Measurements from ENCODE around the gene HKDC1. TPM values are rescaled to one million over a fixed set of nuclear protein-coding genes. Genes with fewer than 3 reads are reported as not detected.
A peak's percentile ranks its signal among the peaks of the same experiment; 100 is the strongest.

The HKDC1 gene
- total RNA-seq, 8 experiments from 2014 or later = 0.04 to 4.6 (median 0.78) TPM; not detected in 2

DNA sequence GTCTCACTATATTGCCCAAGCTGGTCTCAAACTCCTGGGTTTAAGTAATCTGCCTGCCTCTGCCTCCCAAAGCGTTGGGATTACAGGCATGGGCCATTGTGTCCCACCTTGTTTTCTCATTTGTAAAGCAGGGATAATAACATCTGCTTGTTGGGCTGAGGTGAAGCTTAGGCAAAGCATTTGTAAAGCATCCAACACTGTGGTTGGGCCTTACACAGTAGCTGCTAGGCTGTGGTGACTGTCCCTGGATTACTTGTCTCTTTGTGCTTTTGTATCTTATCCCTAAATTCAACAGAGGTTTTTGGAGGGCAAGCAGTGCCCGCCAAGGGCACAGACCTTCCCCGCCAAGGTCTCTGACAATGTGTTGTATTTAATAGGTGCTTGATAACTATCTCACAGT lies 14.3 kb downstream of the HKDC1 start:
- in situ Hi-C loops (cut with MboI; ENCODE audit: low pct_unique_long_range_greater_than_20kb in 2 of 9, low sequenced_read_pairs in 9 of 9, unreplicated experiment in 9 of 9) = loop anchor here in 7 of 9 experiments (10.0 to 25.0 kb wide), 4 partner anchors 150 to 170 kb away; no protein-coding TSS in a partner anchor
- Histone ChIP-seq H3K4me3 (no peak overlapping the region), H3K4me1 (replicated peaks in 1 of 2) (peaks cover 0 to 7% of the 10 kb centered on the region in 2 donors), H3K27ac (no peak overlapping the region)
- no peak for ATAC-seq (replicated peaks in 6 of 8)
- WGBS, 10 experiments = 79 to 100% (median 93%) methylated on average over 1 to 3 of the region's 3 CpGs

DNA sequence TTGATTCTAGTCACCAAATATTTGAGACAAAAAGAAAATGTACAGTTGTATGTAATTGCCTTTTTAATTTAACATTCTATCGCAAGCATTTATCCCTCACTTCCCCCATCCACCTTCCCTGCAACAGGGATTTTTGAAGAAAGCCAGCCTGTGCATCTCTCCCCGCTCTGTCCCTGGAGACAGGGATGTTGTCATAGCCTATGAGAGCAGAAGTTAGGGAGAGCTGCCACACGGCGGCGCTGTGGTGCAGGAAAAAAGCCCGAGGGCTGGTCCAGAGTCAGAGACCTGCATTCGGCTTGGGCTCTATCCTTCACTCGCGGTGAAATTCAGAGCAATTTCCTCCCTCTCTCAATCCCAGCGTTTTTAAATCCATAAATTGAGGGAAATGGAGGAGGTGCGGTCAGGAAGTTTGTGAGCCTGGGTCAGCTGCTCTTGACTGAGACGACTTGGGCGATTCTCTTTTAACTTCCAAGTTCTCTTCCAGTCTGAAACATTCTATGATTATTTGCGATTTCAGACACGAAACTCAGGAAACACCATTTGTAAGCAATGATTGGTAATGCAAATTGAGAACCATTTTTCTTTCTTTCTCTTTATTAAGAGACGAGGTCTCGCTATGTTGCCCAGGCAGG lies 17.5 kb downstream of the HKDC1 start:
- WGBS, 10 experiments = 1 to 65% (median 22%) methylated on average over 2 to 14 of the region's 17 CpGs
- no peak overlapping the region for H3K4me3 ChIP-seq
- in situ Hi-C loops (cut with MboI; ENCODE audit: low pct_unique_long_range_greater_than_20kb in 2 of 9, low sequenced_read_pairs in 9 of 9, unreplicated experiment in 9 of 9) = loop anchor here in 8 of 9 experiments (5.0 to 25.0 kb wide), 5 partner anchors 147 to 167 kb away; no protein-coding TSS in a partner anchor

DNA sequence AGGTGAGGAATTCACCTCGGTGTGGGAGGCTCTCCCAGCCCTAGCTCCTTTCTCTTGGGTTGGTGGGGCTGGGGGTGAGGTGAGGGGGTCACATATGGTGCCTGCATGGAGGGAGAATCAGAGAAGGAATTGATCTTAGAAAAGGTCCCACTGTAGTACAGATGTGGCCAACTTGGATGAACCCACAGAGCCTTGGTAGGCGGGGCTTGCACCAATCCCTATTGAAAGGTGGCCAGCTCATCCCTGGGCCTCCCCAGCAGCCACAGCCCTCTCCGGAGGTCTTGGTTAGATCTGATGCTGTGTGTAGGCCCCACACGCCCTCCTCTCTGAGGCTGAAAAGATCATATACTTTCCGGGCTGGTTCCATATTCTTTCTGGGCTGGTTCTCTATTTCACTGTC lies 19.0 kb downstream of the HKDC1 start:
- no peak overlapping the region for H3K27ac ChIP-seq
- peaks cover 9 to 13% of the 10 kb centered on the region in 2 donors for H3K4me1 ChIP-seq (replicated peaks in 1 of 2)
- in situ Hi-C loops (cut with MboI; ENCODE audit: low pct_unique_long_range_greater_than_20kb in 2 of 9, low sequenced_read_pairs in 9 of 9, unreplicated experiment in 9 of 9) = loop anchor here in 8 of 9 experiments (5.0 to 25.0 kb wide), 5 partner anchors 146 to 166 kb away; no protein-coding TSS in a partner anchor
- no peak overlapping the region for H3K4me3 ChIP-seq
- peak in 1 of 8 experiments; percentile 23 for ATAC-seq (replicated peaks in 6 of 8)
- 0 to 100% (median 90%) methylated on average over 1 to 2 of the region's 5 CpGs; no CpG with 5 or more reads in 5 of the 10 experiments for WGBS, 10 experiments

More for the DNA sequence above, 17.5 kb downstream of the HKDC1 start:
- H3K27ac ChIP-seq = no peak overlapping the region
- peak; percentile 87 to 100 (median 100) for ATAC-seq (replicated peaks in 6 of 8)
- peaks cover 2 to 7% of the 10 kb centered on the region in 2 donors for H3K4me1 ChIP-seq (replicated peaks in 1 of 2)

DNA sequence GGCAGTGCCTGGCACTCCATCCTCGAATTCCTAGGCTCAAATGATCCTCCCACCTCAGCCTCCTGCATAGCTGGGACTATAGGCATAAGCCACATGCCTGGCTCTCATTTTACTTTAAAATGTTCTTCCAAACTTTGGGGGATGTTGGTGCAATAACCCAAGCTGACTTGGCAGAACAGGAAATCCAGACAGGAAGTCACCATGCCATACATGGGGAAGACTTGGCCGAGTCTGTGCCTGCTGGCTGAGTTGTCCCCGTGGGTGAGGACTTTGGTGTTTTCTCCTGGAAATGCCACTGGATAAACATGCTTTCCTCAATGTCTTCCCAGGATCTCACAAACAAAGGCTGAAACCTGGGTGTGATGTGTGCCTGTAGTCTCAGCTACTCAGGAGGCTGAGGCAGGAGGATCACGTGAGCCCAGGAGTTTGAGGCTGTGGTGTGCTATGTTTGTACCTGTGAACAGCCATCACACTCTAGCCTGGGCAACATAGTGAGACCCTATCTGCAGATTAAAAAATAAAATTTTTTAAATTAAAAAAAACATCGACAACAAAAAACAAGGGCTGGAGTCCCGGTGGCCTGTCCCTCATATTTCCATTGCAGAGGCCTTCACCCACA lies 19.8 kb downstream of the HKDC1 start:
- 0 to 100% (median 96%) methylated on average over 1 to 5 of the region's 6 CpGs for WGBS, 10 experiments
- Histone ChIP-seq H3K4me3 (no peak overlapping the region), H3K4me1 (replicated peaks in 1 of 2) (peaks cover 9 to 13% of the 10 kb centered on the region in 2 donors), H3K27ac (no peak overlapping the region)
- in situ Hi-C loops (cut with MboI; ENCODE audit: low pct_unique_long_range_greater_than_20kb in 2 of 9, low sequenced_read_pairs in 9 of 9, unreplicated experiment in 9 of 9) = loop anchor here in 8 of 9 experiments (5.0 to 25.0 kb wide), 5 partner anchors 145 to 165 kb away; no protein-coding TSS in a partner anchor
- ATAC-seq (replicated peaks in 6 of 8) = no peak

DNA sequence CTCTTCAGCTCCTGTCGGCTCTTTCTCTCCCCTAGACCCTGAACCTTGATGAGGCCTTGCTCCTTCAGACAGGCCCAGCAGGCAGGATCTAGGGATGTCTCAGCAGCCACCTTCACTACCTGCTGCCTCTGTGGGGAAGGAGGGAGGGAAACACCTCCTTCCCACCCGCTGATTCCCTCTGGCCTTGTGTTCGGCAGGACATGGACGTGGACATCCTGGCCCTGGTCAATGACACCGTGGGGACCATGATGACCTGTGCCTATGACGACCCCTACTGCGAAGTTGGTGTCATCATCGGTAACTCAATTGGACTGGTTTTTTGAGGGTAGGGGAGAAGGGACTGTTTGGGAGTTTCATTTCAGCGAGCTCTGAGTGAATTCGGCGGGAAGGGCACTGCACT lies 20.3 kb downstream of the HKDC1 start:
- Histone ChIP-seq H3K4me3 (no peak overlapping the region), H3K27ac (no peak overlapping the region), H3K4me1 (replicated peaks in 1 of 2) (peaks cover 9 to 13% of the 10 kb centered on the region in 2 donors)
- WGBS, 10 experiments = 80 to 100% (median 94%) methylated on average over 1 to 11 of the region's 11 CpGs; no CpG with 5 or more reads in 6 of the 10 experiments
- in situ Hi-C loops (cut with MboI; ENCODE audit: low pct_unique_long_range_greater_than_20kb in 2 of 9, low sequenced_read_pairs in 9 of 9, unreplicated experiment in 9 of 9) = loop anchor here in 1 of 9 experiments (25.0 kb wide), 1 partner anchor 147 kb away; no protein-coding TSS in a partner anchor
- ATAC-seq (replicated peaks in 6 of 8) = no peak

DNA sequence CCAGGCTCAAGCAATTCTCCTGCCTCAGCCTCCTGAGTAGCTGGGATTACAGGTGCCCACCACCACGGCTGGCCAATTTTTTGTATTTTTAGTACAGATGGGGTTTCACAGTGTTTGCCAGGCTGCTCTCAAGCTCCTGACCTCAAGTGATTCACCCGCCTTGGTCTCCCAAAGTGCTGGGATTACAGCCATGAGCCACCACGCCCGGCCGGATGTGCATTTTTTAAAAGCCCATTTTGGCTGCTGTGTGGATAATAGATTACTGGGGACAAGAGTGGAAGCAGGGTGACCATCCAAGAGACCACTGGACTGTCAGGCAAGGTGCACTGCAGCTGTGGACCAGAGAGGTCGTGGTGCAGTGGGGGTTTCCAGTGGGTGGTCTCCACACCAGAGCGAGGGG lies 21.4 kb downstream of the HKDC1 start:
- Histone ChIP-seq H3K4me1 (replicated peaks in 1 of 2) (peaks cover 9 to 13% of the 10 kb centered on the region in 2 donors), H3K27ac (no peak overlapping the region), H3K4me3 (no peak overlapping the region)
- 7 to 100% (median 71%) methylated on average over 1 to 5 of the region's 7 CpGs; no CpG with 5 or more reads in 3 of the 10 experiments for WGBS, 10 experiments
- in situ Hi-C loops (cut with MboI; ENCODE audit: low pct_unique_long_range_greater_than_20kb in 2 of 9, low sequenced_read_pairs in 9 of 9, unreplicated experiment in 9 of 9) = loop anchor here in 1 of 9 experiments (25.0 kb wide), 1 partner anchor 146 kb away; no protein-coding TSS in a partner anchor
- ATAC-seq (replicated peaks in 6 of 8) = peak in 3 of 8 experiments; percentile 6 to 78 (median 72)

DNA sequence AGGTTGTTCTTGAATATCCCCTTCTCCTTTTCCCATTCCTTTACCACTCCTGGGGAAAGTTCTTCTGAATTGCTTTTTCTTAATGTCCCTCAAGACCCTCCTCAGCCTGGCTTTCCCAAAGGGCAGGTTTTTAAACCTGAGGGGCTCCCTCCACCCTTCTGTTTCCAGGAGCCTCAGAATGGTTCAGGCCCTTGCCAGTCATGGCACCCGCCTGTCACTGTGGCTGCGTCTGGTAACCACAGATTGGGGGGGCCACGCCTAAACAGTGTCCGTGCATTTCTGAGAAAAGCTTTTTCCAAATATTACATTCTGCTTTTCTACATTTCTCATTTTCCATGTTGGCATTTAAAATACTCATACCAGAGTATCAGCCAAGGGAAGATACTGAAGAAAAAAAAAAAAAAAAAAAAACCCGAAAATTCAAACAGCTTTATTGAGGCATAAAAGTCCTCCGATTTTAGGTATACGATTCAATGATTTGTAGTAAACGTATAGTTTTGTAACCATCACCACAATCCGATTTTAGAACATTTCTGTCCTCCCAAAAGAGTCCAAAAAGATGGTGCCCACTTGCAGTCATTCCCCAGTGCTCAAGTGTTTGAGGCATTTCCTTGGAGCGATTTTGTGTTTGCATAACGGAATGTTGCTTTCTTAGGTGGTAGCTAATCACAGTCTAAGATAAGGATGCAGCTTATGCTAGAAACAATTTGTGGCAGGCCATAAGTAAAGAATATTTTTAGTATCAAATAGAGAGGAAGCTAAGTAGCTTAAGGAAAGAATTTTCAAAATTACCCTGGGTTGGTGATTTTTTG lies 22.1 kb downstream of the HKDC1 start:
- ATAC-seq (replicated peaks in 6 of 8) = no peak
- in situ Hi-C loops (cut with MboI; ENCODE audit: low pct_unique_long_range_greater_than_20kb in 2 of 9, low sequenced_read_pairs in 9 of 9, unreplicated experiment in 9 of 9) = loop anchor here in 1 of 9 experiments (25.0 kb wide), 1 partner anchor 145 kb away; no protein-coding TSS in a partner anchor
- Histone ChIP-seq H3K4me3 (no peak overlapping the region), H3K4me1 (replicated peaks in 1 of 2) (peaks cover 9 to 13% of the 10 kb centered on the region in 2 donors), H3K27ac (no peak overlapping the region)
- WGBS, 10 experiments = 65 to 100% (median 81%) methylated on average over 2 to 11 of the region's 11 CpGs

DNA sequence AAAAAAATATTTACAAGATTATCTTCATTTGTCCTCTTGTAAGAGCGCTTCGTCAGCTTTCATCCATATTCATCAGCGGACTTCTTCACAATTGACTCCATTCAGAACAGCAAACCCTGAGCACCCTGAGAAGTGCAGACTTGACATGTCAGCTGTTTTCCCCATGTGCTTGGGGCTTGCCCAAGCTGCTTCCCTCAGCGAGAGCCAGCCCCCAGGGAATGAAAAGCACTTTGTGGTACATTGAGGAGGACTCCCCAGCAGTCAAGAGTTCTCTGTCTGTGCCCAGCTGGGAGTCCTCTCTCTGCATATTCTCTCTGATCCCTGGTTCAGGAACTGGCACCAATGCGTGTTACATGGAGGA lies 22.7 kb downstream of the HKDC1 start:
- no peak overlapping the region for H3K27ac ChIP-seq
- ATAC-seq (replicated peaks in 6 of 8) = peak in 5 of 8 experiments; percentile 74 to 95 (median 92)
- peaks cover 9 to 11% of the 10 kb centered on the region in 2 donors for H3K4me1 ChIP-seq (replicated peaks in 1 of 2)
- no peak overlapping the region for H3K4me3 ChIP-seq
- 46 to 96% (median 73%) methylated on average over 1 to 5 of the region's 5 CpGs; no CpG with 5 or more reads in 2 of the 10 experiments for WGBS, 10 experiments
- in situ Hi-C loops (cut with MboI; ENCODE audit: low pct_unique_long_range_greater_than_20kb in 2 of 9, low sequenced_read_pairs in 9 of 9, unreplicated experiment in 9 of 9) = loop anchor here in 1 of 9 experiments (25.0 kb wide), 1 partner anchor 144 kb away; no protein-coding TSS in a partner anchor

DNA sequence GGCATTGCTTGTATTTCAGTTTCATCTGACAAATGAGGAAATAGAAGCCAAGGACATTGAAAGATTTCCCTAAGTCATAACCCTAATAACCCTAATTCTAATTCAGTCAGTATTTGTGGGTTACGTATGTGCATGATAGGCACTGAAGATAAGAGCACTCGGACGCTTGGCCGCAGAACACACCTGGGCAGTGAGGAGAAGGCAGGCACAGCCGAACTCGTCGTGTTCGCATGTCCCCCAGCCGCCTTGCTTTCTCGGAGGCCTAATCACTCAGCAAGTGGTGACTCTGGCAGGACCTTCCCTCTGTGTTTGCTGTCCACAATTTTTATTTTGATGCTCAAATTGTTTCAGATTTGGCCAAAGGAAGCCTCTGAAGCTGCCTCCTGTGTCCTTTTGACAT lies 23.7 kb downstream of the HKDC1 start:
- no peak overlapping the region for H3K4me3 ChIP-seq
- H3K4me1 ChIP-seq (replicated peaks in 1 of 2) = peaks cover 9% of the 10 kb centered on the region in 2 donors
- 81 to 100% (median 92%) methylated on average over 4 to 10 of the region's 10 CpGs; no CpG with 5 or more reads in 3 of the 10 experiments for WGBS, 10 experiments
- no peak overlapping the region for H3K27ac ChIP-seq
- in situ Hi-C loops (cut with MboI; ENCODE audit: low pct_unique_long_range_greater_than_20kb in 2 of 9, low sequenced_read_pairs in 9 of 9, unreplicated experiment in 9 of 9) = loop anchor here in 1 of 9 experiments (25.0 kb wide), 1 partner anchor 143 kb away; no protein-coding TSS in a partner anchor
- no peak for ATAC-seq (replicated peaks in 6 of 8)

DNA sequence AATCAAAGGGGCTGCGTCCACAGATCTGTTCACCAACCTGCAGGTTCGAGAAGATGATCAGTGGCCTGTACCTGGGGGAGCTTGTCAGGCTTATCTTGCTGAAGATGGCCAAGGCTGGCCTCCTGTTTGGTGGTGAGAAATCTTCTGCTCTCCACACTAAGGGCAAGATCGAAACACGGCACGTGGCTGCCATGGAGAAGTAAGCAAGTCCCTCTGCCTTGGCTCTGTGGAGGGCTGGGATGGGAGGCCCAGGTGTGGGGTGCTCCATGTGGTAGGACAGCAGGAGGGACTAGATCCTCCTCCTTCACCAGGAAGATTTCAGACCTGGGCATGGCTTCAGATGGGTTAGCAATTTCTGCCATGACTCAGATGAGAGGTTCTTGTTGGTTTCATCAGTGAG lies 25.9 kb downstream of the HKDC1 start:
- WGBS, 10 experiments = 71 to 100% (median 86%) methylated on average over 1 to 3 of the region's 5 CpGs; no CpG with 5 or more reads in 6 of the 10 experiments
- in situ Hi-C loops (cut with MboI; ENCODE audit: low pct_unique_long_range_greater_than_20kb in 2 of 9, low sequenced_read_pairs in 9 of 9, unreplicated experiment in 9 of 9) = loop anchor here in 1 of 9 experiments (25.0 kb wide), 1 partner anchor 141 kb away; no protein-coding TSS in a partner anchor
- H3K4me1 ChIP-seq (replicated peaks in 1 of 2) = peaks cover 6 to 9% of the 10 kb centered on the region in 2 donors
- no peak overlapping the region for H3K27ac ChIP-seq
- no peak overlapping the region for H3K4me3 ChIP-seq
- no peak for ATAC-seq (replicated peaks in 6 of 8)

DNA sequence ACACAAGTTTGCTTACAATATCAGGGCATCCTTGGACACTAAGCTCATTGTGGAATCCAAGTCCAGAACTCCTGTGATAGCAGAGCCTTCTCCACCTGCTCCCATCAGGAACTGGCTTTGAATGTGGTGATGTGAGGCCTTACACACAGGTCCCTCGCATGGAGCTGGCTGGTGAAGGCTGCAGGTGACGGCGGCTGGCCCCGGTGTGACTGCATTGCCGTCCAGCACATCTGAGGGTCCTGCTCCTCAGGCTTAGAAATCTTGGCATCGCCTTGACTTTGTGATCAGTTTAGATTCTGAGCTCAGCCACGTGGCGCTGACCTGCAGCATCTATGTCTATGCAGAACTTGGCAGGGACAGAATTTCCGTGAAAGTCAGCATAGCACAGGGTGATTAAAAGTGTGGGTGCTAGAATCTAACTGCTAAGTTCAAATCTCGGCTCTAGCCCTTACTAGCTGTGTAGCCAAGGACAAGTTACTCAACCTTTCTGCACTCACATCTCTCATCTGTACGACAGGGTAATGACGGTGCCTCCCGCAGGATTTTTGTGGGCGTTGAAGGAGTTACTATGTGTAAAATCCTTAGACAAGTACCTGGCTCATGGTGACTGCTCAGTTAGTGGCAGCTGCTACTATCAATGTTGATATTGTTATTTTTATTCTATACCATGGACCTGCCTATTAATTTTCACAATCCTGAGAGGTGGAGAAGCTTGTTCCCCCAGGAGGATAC lies 26.6 kb downstream of the HKDC1 start:
- in situ Hi-C loops (cut with MboI; ENCODE audit: low pct_unique_long_range_greater_than_20kb in 2 of 9, low sequenced_read_pairs in 9 of 9, unreplicated experiment in 9 of 9) = loop anchor here in 1 of 9 experiments (25.0 kb wide), 1 partner anchor 141 kb away; no protein-coding TSS in a partner anchor
- Histone ChIP-seq H3K27ac (no peak overlapping the region), H3K4me1 (replicated peaks in 1 of 2) (peaks cover 6 to 9% of the 10 kb centered on the region in 2 donors), H3K4me3 (no peak overlapping the region)
- ATAC-seq (replicated peaks in 6 of 8) = no peak
- WGBS, 10 experiments = 46 to 100% (median 83%) methylated on average over 1 to 10 of the region's 14 CpGs

DNA sequence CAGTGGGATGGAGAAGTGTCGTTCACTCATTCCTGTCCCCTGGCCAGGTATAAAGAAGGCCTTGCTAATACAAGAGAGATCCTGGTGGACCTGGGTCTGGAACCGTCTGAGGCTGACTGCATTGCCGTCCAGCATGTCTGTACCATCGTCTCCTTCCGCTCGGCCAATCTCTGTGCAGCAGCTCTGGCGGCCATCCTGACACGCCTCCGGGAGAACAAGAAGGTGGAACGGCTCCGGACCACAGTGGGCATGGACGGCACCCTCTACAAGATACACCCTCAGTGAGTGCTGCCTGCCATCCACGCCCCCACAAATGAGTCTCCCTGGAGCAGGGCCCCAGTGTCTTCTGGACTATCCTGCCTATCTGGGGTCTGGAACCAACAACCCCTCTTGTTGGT lies 27.2 kb downstream of the HKDC1 start:
- WGBS, 10 experiments = 70 to 100% (median 90%) methylated on average over 1 to 8 of the region's 13 CpGs; no CpG with 5 or more reads in 1 of the 10 experiments
- no peak for ATAC-seq (replicated peaks in 6 of 8)
- in situ Hi-C loops (cut with MboI; ENCODE audit: low pct_unique_long_range_greater_than_20kb in 2 of 9, low sequenced_read_pairs in 9 of 9, unreplicated experiment in 9 of 9) = loop anchor here in 1 of 9 experiments (25.0 kb wide), 1 partner anchor 140 kb away; no protein-coding TSS in a partner anchor
- Histone ChIP-seq H3K4me1 (replicated peaks in 1 of 2) (peaks cover 6 to 9% of the 10 kb centered on the region in 2 donors), H3K27ac (no peak overlapping the region), H3K4me3 (no peak overlapping the region)
